ENCODE data around the gene ZNF500.
"Not testable (repeated sequence)": the region's sequence is repeated elsewhere in the genome, so short reads cannot be mapped to it uniquely, and the experiment has no call there.

The ZNF500 gene

DNA sequence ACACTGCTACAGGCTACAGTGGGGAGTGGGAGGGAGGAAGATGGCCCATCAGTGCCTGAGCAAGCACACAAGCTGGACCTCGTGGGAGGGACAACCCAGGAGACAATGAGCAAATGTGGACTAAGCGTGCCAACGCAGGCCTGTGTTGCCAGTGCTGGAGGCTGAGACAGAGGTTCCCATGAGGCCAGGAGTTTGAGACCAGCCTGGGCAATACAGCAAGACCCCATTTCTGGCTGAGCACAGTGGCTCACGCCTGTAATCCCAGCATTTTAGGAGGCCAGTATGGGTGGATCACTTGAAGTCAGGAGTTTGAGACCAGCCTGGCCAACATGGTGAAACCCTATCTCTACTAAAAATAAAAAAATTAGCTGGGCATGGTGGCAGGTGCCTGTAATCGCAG lies 28.6 kb downstream of the ZNF500 start:
- not testable (repeated sequence) for DNase-seq

DNA sequence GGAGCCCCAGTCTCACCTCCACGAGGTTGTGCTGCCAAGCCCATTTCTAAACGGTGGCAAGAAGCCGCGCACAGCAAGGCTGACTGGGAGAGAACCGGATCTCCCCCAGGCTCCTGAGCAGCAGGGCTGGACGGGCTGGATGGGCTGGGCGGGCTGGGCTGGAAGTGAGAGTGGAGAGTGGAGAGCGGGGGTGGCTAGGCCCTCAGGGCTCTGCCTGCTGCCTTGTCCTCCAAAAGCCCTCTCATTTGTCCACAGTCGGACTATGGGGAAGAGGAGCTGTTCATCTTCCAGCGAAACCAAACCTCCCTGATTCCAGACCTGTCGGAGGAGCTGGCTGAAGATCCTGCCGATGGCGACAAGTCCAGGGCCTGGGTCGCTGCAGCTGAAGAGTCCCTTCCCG lies 29.4 kb downstream of the ZNF500 start:
- DNase-seq: no peak

DNA sequence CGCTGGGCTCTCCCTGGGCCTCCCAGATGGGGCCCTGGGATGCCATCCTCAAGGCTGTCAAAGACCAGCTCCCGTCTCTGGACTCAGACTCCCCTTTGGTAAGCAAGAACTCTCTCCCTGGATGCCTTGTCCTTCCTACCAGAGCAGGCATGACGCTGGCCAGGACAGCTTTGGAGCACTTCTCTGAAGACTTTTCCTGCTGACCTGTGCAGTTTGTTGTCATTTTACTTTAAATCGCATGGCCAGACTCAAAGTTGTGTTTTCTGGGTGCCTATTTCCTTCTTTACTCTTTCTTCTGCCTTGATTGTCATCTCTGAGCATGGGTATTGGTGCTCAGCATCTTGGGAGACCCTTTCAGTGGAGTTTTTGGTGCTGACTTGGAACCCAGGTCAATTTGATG lies 30.4 kb downstream of the ZNF500 start:
- DNase-seq: no peak

DNA sequence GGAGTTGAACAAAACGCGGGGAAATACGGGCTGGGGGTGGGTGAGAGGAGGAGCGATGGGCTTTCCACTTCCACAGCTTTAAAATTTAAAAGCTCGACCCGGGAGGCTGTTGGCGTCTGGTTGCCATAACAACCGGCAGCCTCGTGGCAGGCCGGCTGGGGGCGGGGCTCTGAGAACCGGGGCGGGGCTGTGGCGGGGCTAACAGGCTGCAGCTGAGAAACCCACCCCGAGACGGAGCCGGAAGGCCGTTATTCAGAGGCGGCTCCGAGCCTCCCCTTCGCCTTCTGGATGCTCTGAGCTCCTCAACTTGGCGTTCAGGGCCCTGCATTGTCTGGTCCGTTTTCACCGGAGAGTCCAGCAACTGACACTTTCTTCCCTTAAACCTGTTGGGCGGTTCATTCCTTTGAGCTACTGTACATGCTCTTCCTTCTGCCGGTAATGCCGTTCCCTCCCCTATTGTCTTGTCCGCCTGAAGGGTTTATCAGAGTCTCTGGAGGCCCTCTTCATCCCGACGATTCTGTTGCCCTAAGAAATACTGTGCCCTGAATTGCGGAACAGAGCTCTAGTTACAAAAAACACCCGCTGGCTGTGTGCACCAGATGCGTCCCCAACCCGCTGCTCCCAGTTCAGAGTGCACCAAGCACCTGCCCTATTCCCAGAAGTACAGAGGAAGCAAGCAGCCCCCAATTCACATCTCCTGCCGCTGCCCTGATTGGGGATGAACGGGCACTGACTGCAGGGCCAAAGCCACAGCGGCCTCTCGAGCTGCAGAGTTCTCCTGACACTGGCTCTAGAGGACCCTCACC lies 32.0 kb downstream of the ZNF500 start:
- DNase-seq: peak; percentile 68

DNA sequence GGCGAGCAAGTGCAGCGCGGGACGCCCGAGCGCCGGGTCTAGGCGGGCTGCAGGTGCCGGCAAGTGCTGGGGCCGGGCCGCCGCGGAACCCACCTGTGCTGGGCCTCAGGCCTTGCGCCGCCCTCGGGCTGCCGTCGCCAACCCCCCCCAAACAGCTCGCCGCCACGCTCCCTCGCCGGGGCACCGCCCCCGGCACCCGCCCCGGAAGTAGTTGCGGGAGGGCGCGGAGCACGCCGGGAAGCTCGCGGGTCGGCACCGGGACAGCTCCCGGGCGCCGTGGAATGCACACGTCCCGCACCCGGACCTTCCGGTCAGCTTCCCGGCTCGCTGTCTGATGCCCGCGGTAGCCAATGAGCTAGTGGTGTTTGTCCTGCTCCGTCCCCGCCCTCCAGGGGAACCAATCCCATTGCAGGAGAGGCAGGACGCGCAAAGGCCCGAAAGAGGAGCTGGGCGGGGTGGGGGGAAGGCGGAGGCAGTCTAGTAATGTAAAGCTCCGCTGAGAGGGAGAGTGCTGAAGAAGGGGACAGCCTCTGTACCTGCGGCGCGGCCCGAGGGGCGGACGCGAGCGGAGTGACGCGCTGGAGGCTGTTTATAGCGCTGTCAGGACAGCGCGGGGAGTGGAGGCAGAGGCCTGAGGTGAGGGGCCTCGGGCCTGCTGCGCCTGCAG lies 32.8 kb downstream of the ZNF500 start, which contains the start of the genes ANKS3 and DNAAF8:
TSS of gene ANKS3 (minus strand) at position 209 of the 667 bp plus-strand sequence. CDS start 4,122 bp downstream, outside the sequence.
TSS of gene DNAAF8 (plus strand) at position 475 of the 667 bp plus-strand sequence. CDS start 1,978 bp downstream, outside the sequence.
- DNase-seq: peak; percentile 97

DNA sequence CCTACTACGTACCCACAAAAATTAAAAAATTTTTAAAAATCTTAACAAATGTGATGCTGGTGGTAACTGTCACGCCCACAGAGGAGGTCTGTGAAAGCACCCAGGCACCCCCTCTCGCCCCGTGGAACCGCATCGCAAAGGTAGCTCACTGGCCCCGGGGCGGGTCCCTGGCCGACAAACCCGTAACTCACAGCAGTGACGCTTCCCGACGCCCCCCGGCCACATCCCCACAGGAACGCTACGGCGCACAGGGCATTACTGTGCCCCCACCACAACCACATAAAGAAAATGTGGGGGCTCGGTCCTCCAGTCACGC lies 33.3 kb downstream of the ZNF500 start:
- DNase-seq: no peak

DNA sequence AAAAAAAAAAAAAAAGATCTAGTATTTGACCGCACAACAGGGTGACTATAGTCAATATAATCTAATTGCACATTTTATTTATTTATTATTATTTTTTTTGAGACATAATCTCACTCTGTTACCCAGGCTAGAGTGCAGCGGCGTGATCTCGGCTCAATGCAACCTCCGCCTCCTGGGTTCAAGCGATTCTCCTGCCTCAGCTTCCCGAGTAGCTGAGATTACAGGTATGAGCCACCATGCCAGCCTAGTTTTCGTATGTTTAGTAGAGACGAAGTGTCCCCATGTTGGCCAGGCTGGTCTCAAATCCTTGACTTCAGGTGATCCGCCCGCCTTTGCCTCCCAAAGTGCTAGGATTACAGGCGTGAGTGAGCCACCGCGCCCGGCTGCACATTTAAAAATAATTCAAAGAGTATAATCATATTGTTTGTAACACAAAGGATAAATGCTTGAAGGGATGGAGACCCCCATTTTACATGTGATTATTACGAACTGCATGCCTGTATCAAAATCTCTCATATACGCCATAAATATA lies 33.7 kb downstream of the ZNF500 start:
- DNase-seq: no peak

DNA sequence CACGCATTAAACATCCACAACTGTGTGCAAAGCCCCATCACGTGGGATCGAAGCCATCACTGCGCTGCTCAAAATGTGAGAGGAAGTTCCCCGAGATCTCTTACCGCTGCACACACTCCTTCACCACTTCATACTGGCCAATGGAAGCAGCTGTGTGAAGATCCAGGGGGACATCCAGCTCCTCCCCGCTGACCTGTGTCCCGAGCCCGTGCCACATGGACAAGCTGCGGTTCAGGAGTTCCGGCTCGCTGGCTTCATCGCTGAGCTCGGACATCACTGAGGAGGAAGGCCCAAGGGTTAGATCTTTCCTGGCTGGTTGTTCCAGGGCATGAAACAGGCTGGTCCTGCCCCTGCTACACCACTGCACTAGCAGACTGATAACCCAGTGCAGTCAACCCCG lies 37.1 kb downstream of the ZNF500 start:
- DNase-seq: no peak

DNA sequence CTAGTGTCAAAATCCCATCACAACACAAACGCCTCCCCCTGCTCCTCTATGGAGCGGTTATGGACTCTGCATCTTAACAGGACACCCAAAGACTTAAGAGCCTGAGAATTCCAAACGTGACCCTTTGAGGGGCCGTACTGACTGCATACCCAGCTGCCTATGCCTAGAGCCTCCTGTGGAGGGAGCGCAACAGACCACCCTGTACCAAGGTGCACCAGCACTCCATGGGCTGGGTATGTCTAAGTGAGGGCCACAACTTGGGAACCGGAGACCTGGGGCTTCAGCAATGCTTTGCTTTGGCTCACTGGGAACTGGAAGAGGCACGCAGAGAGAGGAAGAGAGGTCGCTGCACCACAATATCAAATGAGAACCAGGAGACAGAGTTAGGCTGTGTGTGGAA lies 38.3 kb downstream of the ZNF500 start:
- DNase-seq: no peak

DNA sequence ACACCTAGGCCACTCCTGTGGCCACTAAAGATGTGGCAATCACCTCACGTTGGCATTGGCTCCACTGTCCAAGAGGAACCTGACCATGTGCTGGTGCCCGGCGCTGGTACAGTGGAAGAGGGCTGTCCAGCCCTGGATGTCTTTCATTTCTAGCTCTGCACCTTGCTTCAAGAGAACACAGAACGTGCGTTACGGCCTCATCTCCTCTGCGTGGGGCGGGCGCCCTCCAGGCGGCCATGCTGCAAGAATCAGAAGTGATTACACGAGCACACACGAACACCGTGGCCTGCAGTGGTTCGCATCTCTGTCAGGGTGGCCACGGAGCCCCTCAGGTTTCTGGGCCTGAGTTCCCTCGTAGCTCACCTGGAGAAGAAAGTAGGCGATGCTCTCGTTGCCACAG lies 40.3 kb downstream of the ZNF500 start:
- DNase-seq: no peak

DNA sequence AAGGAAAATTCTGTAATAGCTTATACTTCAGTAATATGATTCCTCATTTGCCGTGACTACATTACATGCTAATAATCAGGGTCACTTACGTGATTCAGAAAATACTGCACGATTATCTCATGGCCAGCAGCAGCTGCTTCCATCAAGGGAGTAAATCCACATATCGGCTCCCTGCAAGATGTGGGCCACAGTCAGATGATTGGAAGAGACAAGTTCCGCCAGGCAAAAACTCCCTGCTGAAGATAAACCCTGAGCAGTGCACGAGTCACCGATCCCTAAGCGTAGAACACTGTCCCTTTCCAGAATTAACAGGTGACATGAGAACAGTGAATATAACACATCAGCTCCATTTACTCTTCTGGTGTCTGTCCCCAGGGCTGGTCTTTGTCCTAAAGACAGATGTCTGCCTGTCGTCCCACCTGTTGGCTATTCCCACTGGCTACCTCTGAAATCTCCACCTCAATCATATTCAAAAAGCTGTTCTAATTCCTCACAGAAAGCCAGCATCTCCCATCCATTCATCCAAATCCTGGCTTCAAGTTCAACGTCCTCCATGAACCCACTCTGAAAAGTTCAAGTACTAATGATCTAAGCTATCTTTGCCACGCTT lies 42.2 kb downstream of the ZNF500 start:
- no peak for DNase-seq

DNA sequence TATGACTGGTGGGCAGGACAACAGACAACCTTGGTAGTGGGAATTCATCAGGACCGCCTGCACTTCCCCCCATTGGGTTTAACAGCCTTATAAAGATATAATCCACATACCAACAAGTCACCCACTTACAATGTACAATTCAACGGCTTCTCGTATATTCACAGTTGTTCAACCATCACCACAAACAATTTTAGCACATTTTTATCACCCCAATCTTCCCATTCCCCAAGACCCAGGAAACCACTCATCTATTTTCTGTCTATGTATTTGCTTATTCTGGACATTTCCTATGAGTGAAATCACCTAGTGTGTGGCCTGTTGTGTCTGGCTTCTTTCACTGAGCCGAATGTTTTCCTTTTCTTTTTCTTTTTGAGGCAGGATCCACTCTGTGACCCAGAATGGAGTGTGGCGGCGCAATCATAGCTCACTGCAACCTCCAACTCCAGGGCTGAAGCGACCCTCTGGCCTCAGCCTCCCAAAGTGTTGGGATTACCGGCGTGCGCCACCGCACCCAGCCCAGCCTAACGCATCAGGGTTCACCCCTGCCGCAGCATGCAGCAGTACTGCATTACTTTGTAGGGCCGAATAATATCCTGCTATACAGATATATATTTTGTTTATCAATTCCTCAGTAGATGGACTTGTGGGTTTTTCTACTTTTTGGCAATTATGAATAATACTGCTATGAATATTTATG lies 43.7 kb downstream of the ZNF500 start:
- DNase-seq: no peak

DNA sequence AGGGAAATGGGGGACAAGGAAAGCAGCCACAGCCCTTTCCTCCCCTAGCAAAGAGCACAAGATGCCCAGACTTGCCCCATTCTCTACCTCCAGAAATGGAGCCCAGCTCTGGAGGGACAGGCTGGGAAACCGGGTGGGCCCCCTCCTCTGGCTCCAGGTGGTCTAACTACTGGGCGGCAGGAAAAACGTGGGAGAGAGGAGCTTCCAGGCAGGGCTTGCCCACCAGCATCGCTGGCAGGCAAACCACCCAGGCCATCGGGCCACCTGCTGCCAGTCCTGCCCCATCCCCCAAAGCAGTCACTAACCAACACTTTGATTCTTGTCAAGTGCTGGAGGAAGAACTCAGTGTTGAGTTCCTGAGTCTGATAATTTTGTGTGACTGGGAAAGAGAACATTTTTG lies 48.5 kb downstream of the ZNF500 start:
- DNase-seq: no peak

DNA sequence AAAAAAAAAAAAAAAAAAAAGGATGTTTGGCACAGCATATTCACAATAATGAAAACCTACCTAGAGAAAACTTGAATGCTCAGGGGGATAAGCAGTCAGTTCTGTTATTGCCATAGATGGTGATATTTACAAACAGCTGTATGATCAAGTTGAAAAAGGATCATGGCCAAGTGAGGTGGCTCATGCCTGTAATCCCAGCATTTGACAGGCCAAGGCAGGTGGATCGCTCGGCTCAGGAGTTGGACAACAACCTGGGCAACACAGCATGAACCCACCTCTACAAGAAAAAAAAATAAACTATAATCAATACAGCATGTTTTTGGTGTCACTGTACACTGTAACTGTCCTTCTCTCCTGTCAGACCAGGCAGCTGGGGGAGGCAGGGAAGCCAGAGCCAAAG lies 52.0 kb downstream of the ZNF500 start:
- DNase-seq: no peak

DNA sequence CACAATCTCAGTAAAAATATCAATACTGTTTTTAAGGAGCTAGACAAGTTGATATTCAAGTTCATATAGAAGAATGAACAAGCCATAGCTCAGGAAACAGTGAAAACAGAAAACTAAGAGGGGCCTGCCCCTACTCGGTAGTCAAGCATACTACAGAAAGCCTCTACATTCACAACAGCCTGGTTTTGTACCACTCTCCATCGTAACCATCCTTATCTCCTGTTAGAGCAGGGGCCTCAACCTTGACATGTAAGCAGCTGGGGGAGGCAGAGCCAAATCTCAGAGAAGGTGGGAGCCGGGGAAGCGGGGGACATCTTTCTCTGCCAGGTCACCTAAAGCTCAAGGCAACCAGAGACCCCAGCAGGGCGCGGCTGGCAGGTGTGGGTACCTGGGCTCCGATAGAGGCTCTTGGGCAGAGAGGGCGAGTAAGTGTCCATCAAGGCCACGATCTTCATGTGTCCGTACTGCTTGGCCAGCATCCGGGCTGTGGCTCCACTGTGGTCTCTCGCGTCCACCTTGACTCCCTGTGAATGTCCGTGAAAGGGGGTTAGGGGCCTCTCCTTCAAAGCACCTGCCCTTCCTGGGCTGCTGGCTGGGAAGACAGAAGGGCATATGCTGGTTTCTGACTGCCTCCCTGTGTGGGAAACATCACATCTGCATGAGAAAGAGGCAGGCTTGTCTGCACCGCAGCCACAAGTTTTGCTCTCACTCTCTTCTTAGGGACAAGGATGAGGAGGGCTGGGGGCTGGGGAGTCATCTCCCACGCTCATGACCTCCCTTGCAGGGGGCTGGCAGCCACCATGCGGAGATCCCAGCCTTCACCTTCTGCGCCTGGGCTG lies 53.1 kb downstream of the ZNF500 start:
- no peak for DNase-seq

DNA sequence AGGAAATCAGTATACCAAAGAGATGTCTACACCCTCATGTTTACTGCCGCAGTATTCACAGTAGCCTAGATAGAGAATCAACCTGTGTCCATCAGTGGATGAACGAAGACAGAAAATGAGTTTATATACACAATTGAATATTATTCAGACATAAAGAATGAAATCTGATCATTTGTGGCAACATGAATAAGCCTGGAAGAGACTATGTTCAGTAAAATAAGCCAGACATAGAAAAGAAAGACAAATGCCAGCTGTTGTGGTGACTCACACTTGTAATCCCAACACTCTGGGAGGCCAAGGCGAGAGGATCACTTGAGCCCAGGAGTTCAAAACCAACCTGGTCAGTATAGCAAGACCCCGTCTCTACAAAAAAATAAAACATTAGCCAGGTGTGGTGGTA lies 57.5 kb downstream of the ZNF500 start:
- no peak for DNase-seq

DNA sequence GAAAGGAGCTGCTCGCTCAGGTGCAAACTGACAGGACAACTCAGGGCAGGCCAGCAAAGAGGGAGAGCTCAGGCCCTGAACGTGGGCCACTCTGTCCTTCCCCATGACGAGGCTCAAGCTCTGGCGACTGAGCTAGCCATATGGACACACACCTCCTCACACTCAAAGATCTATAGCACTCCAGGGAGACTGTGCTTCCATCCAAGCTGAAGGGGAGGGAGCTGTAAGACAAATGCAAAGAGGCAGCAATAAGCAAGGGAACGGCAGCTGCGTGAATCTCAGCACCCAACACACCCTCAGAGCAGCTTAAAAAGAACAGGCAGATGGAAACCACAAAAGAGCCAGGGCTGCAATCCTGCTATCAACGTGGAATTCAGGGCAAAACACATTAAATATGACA lies 60.1 kb downstream of the ZNF500 start:
- no peak for DNase-seq

DNA sequence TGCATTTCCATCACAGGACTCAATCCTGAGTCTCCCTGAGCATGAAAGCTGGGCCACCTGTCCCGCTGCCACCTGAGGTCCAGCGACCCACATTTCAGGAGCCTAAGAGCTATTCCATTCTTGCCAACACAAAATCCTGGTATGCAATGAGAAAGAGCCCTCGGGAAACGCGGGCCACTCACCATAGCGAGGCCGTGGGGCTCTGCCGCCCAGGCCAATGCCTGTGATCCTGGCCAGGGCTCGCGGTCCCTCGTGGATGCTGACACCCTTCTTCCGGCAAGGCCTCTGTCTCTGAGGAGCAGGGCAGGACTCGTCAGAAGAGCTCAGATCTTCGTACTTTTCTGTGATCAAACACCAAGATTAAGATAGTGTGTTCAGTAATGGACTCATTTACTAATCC lies 62.0 kb downstream of the ZNF500 start:
- DNase-seq: no peak

DNA sequence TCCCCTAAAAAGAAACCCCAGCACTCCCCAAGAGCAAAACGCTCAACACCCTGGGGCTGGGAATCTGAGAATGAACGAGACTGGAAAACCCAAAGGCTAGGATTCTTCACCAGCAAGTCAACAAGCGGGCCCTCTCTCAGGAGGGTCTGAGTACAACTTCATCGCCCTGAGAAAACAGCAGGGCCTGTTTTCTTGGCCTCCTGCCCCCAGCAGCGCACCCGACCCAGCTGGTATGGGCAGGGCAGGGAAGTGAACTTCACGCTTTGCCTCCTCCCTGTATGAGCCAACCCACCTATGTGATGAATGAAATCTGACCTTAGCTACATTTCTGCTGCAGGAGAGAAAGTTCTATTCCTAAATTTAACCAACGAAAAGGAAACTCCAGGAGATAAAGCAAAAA lies 62.5 kb downstream of the ZNF500 start:
- DNase-seq: no peak

DNA sequence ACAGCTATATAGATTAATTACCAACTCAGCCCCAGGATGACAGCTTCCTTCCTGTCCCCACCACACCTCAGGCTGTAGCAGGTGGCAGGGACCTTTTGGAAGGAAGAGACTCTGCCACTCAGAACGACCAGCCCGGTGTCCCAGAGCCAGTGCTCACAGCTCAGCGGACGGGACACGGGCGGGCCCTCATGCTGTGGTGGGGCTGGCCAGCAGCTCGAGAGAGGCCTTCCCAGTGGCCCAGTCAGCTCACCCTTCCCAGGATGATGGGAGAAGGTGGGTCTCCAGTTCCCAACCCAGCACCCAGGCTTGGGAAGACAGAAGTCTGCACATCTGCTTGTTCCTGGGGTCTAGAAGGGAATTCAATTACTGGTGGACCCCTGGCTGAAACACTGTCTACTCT lies 63.1 kb downstream of the ZNF500 start:
- no peak for DNase-seq

DNA sequence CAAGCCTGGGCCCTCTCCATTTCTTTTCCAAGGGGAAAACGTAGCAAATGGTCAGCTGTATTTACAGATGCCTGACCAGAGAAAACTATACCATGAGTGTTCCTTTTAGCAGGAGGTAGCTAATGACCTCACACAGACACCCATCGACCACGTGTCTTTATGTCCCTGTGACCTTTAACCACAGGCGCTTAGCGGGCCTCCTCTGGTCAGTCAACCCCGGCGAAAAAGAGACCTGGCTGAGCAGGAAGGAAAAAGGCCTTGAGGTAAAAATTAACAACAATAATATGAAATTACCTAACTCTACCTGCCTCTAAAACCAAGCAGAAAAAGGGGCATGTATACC lies 64.5 kb downstream of the ZNF500 start:
- no peak for DNase-seq

DNA sequence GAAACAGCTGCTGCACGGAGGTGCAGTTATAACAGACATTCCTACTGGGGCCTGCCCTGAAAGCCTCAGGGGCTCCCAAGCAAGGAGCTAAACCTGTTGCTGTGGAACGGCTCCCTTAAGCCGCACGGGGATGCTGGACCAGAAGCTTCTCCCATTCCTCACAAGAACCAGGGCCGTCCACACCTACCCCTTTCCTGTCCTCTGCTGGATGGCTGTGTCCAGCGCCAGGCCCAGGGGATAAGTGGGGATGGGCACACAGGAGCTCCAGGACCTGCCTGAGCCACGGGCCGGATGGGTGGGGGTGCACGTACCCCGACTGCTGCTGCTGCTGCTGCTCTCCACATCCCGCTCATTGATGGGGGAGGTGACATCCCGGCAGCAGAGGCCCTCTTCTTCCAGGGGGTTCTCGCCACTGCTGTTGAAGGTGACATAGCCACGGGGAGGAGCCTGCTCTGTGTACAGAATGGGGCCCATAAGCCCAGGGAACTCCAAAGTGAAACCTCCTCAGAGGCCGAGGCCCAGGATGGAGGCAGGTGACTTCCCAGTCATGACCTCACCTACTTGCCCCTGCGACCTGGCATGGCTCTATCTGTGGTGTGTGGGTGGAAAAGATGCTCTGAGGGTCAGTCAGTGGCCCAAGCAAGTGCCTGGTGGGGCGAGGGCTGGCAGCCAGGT lies 65.0 kb downstream of the ZNF500 start:
- no peak for DNase-seq
